Adrenal gland (tissue), 12 donors: ENCODE measurements around the gene GALNT10. TPM values are rescaled to one million over a fixed set of nuclear protein-coding genes. Genes with fewer than 3 reads are reported as not detected.

Experiments used
- DNase-seq, 7 donors: peaks; one replicate each; pipeline ENCODE4 v3.0.0-alpha.2; 2019 to 2020
- H3K27ac ChIP-seq, 5 donors: fragments of 200-600 bp; sonication (generic) in 4 of 5; 1 replicate in 3 of 5; 2 replicates in 2 of 5; pipeline versions ENCODE4 v1.5.1 to v1.8.0; 2016 to 2020; ENCODE audit warnings: mild to moderate bottlenecking in 1 of 5
- H3K27me3 ChIP-seq: fragments of 200-600 bp; 2 replicates; pipeline ENCODE4 v1.8.0; 2021
- H3K36me3 ChIP-seq, 2 donors: fragments of 200-600 bp; replicated peaks in 1 of 2; 1 replicate in 1 of 2; 2 replicates in 1 of 2; pipeline versions ENCODE4 v1.5.1 to v1.8.0; 2018 to 2022
- H3K4me1 ChIP-seq, 2 donors: fragments of 200-600 bp; replicated peaks in 1 of 2; 1 replicate in 1 of 2; 2 replicates in 1 of 2; pipeline versions ENCODE4 v1.5.1 to v1.8.0; 2018 to 2021
- H3K4me3 ChIP-seq, 4 donors: fragments of 200-600 bp; sonication (generic) in 3 of 4; one replicate each; pipeline ENCODE4 v1.5.1; 2016 to 2018
- H3K9me3 ChIP-seq, 3 donors: fragments of 200-600 bp; sonication (generic) in 1 of 3; replicated peaks in 1 of 3; 1 replicate in 2 of 3; 2 replicates in 1 of 3; pipeline versions ENCODE4 v1.5.1 to v1.8.0; 2016 to 2021
- POLR2A ChIP-seq, 2 donors: fragments of 450-650 bp; IDR thresholded peaks; one replicate each; pipeline ENCODE4 v1.6.1; 2017; ENCODE audit warnings: antibody characterized with exemption in 2 of 2, mild to moderate bottlenecking in 2 of 2, moderate library complexity in 1 of 2
- WGBS, 4 donors: extraction: QIAGEN DNeasy Blood & Tissue Kit in 2 of 4; methylation state at CpG; one replicate each; pipeline versions ENCODE4 v1.1.5 to v1.1.7; 2013 to 2017; 5-methylcytosine and 5-hydroxymethylcytosine counted together
- intact Hi-C, 2 donors: fragments of 100-400 bp; cut with DNase I; formaldehyde crosslinking; loops; one replicate each; pipeline versions ENCODE4 v1.14.1 to v1.15.0; 2022 to 2023
- polyA plus RNA-seq, 3 donors: library from polyadenylated mRNA; stranded (reverse); fragments of 200-250 nt in 2 of 3; fragments of 350-450 nt in 1 of 3; fragmentation: Illumina TruSeq in 1 of 3; extraction: RNeasy Lipid Tissue Mini Kit (QIAGEN cat#74804) in 1 of 3; gene quantifications; one replicate each; pipeline ENCODE4 v1.2.3, GENCODE V29; 2013 to 2014
- total RNA-seq, 9 donors: library from RNA; depleted of rRNA in 4 of 9; stranded (reverse); fragments of >200 nt in 4 of 9; fragments of 120-200 nt in 1 of 9; fragmentation: NEBNext Ultra II Directional in 1 of 9; extraction: Animal tissue kit (Norgen Biotek cat#: 25700) in 1 of 9; gene quantifications; one replicate each; pipeline versions ENCODE4 v1.1.0 to v1.2.4, GENCODE V29; 2013 to 2023
- TF ChIP-seq, protein P1 (sequence below), 6 experiments: fragments of 450-650 bp in 4 of 6; fragments of 200-600 bp in 2 of 6; sonication (generic) in 1 of 6; IDR thresholded peaks; 1 replicate in 5 of 6; 2 replicates in 1 of 6; pipeline versions ENCODE4 v1.5.1 to v1.8.0; 2016 to 2021; ENCODE audit warnings: antibody characterized with exemption in 6 of 6, mild to moderate bottlenecking in 2 of 6, moderate library complexity in 1 of 6
- donor health status: healthy with polysubstance abuse.
- donor health status: Bipolar disorder and iron deficiency.
- donor health status: DM: yes; HTN: yes; CAD: no.
- donor health status: DM: no; HTN: no; CAD: no.
- donor health status: DM: no; HTN: no; CAD: no.
- donor health status: DM: yes; HTN: yes; CAD: no.

GALNT10 gene
- total and polyA plus RNA-seq, 12 donors, result 5.6 to 74.1 (median 43.4) TPM

DNA sequence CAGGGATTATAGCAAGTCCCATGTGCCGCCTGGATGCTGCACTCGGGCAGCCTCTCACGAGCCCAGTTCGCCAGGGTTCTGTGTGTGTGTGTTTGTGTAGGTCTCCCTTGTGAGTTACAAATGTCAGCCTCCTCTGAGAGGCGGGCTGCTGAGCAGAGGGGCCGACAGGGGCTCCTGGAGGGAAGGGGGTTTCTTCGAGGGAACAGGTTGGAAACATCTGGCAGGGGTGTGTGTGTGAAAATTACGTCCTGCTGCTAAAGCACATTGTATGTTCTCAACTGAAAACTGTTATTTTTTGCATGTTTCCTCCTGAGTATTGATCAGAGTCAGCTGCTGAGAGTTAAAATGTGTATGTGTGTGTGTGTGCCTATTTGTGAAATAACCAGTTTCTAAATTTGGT, 9.7 kb downstream of the GALNT10 start:
- Histone ChIP-seq H3K4me1 (peaks cover 0 to 22% of the 10 kb centered on the region in 2 donors), H3K27me3 (no peaks in the 10 kb centered on the region), H3K4me3 (no peak overlapping the region), H3K9me3 (no peaks in the 10 kb centered on the region), H3K27ac (no peak overlapping the region), H3K36me3 (no peaks in the 10 kb centered on the region)
- TF ChIP-seq POLR2A (IDR thresholded peaks at IDR 0.05), result no peak
- TF ChIP-seq, protein P1, sequence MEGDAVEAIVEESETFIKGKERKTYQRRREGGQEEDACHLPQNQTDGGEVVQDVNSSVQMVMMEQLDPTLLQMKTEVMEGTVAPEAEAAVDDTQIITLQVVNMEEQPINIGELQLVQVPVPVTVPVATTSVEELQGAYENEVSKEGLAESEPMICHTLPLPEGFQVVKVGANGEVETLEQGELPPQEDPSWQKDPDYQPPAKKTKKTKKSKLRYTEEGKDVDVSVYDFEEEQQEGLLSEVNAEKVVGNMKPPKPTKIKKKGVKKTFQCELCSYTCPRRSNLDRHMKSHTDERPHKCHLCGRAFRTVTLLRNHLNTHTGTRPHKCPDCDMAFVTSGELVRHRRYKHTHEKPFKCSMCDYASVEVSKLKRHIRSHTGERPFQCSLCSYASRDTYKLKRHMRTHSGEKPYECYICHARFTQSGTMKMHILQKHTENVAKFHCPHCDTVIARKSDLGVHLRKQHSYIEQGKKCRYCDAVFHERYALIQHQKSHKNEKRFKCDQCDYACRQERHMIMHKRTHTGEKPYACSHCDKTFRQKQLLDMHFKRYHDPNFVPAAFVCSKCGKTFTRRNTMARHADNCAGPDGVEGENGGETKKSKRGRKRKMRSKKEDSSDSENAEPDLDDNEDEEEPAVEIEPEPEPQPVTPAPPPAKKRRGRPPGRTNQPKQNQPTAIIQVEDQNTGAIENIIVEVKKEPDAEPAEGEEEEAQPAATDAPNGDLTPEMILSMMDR (IDR thresholded peaks at IDR 0.05), result no peak
- WGBS, 4 donors, result 87 to 92% (median 90%) methylated on average over 6 to 8 of the region's 8 CpGs
- DNase-seq, result no peak
- intact Hi-C loops, result no loop called here

DNA sequence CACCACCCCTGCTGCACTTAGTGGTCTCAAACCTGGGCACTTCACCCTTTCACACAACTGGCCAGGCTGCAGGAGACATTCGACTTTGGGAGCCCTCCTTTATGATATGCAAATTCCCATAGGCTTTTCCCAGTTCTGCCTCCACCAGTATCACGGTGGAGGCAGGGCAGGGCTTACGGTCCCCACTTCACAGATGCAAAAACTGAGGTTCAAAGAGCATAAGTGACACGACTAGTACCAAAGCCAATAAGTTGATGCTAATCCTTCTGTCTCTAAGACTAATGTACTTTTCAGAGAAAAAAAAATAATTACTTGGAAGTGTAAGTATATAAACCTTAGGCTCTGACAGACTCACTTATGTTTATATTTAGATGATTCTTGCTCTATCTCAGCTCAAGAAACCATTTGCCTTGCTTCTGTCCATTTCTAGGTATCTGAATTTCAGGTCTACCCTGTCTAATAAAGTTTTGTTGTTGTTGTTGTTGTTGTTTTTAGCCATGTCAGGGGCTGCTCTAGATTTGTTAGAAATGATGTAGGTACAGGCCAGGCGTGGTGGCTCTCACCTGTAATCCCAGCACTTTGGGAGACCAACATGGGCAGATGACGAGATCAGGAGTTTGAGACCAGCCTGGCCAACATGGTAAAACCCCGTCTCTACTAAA, 10.7 kb downstream of the GALNT10 start:
- Histone ChIP-seq H3K4me1 (peaks cover 0 to 22% of the 10 kb centered on the region in 2 donors), H3K36me3 (no peaks in the 10 kb centered on the region), H3K27ac (no peak overlapping the region), H3K9me3 (no peaks in the 10 kb centered on the region), H3K27me3 (no peaks in the 10 kb centered on the region), H3K4me3 (no peak overlapping the region)
- 91 to 93% (median 92%) methylated on average over 7 of the region's 7 CpGs for WGBS, 4 donors
- TF ChIP-seq, protein P1 (IDR thresholded peaks at IDR 0.05), result no peak
- TF ChIP-seq POLR2A (IDR thresholded peaks at IDR 0.05), result no peak
- no peak for DNase-seq
- intact Hi-C loops, result no loop called here

- Histone ChIP-seq H3K4me1 (peaks cover 0 to 23% of the 10 kb centered on the region in 2 donors), H3K4me3 (no peak overlapping the region), H3K27me3 (no peaks in the 10 kb centered on the region), H3K36me3 (no peaks in the 10 kb centered on the region), H3K9me3 (no peaks in the 10 kb centered on the region), H3K27ac (no peak overlapping the region)
- 65 to 73% (median 67%) methylated on average over 10 to 11 of the region's 11 CpGs for WGBS, 4 donors
- TF ChIP-seq, protein P1 (IDR thresholded peaks at IDR 0.05), result no peak
- no peak for TF ChIP-seq POLR2A (IDR thresholded peaks at IDR 0.05)
- no peak for DNase-seq
- intact Hi-C loops, result no loop called here
Measured at GRCh38 chr5:154202379-154203260, 12.1 kb downstream of the GALNT10 start.

DNA sequence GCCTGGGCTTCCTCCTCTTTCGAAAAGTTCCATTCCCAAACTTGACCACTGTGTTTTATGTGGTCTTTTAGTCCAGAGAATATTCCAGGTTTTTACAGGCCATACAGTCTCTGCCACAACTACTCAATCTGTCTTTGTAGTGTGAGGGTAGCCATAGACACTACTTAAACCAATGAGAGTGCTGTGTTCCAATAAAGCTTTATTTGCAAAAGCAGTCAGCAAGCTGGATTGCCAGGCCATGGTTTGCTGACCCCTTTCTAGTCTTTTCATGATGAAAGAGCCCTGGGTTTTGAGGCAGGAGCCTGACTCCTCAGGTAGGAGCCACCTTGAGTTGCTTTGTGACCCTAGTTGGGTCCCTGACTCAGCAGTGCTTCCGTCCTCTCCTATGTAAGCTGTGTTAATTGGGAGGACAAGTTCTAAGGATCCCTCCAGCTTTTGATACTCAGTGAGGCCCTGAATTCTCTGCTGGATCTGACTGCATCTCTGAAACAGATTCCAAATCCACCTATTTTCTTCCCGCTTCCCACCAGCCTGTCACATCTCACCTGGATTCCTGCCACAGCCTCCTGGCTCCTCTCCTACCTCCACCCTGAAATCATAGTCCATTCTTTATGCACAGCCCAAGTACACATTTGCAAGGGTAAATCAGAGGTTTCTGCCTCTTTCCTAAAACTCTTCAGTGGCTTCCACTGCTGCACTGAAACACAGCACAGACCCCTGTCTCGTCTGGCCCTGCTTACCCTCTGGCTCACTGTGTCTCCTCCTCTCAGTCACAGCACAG, 13.5 kb downstream of the GALNT10 start:
- no peak overlapping the region for H3K27ac ChIP-seq
- TF ChIP-seq, protein P1 (IDR thresholded peaks at IDR 0.05), result no peak
- TF ChIP-seq POLR2A (IDR thresholded peaks at IDR 0.05), result no peak
- H3K27me3 ChIP-seq, result no peaks in the 10 kb centered on the region
- no peak overlapping the region for H3K4me3 ChIP-seq
- no peaks in the 10 kb centered on the region for H3K36me3 ChIP-seq
- intact Hi-C loops, result no loop called here
- no peaks in the 10 kb centered on the region for H3K9me3 ChIP-seq
- DNase-seq, result no peak
- 91 to 95% (median 94%) methylated on average over 4 of the region's 4 CpGs for WGBS, 4 donors
- H3K4me1 ChIP-seq, result peaks cover 0 to 20% of the 10 kb centered on the region in 2 donors
